Body of pancreas (tissue), 4 donors: ENCODE measurements around the gene LGR4.

Source experiments
- CTCF ChIP-seq, 7 experiments: fragments of 450-650 bp in 4 of 7; fragments of 200-600 bp in 3 of 7; sonication (generic) in 3 of 7; IDR thresholded peaks; one replicate each; pipeline ENCODE4 v1.5.1; 2016 to 2019; ENCODE audit warnings: antibody characterized with exemption in 7 of 7
- POLR2A ChIP-seq, 3 donors: fragments of 450-650 bp; IDR thresholded peaks; one replicate each; pipeline ENCODE4 v1.6.1; 2016; ENCODE audit warnings: antibody characterized with exemption in 3 of 3, mild to moderate bottlenecking in 2 of 3

- TF ChIP-seq CTCF (IDR thresholded peaks at IDR 0.05) (no peak), POLR2A (IDR thresholded peaks at IDR 0.05) (no peak)
These were observed 59.4 kb downstream of the LGR4 start for GRCh38 chr11:27413218-27413617.
